GM21381 (cell line): ENCODE results near the gene ZNF217.
"Not testable (repeated sequence)": the region's sequence is repeated elsewhere in the genome, so short reads cannot be mapped to it uniquely, and the experiment has no call there.

ENCODE experiments used
- ATAC-seq: cut with Tn5 transposase; IDR thresholded peaks from one replicate; pipeline ENCODE4 v1.9.1; 2021; ENCODE audit warnings: mild to moderate bottlenecking, moderate library complexity; ENCODE audit not compliant: unreplicated experiment

ZNF217 gene

DNA sequence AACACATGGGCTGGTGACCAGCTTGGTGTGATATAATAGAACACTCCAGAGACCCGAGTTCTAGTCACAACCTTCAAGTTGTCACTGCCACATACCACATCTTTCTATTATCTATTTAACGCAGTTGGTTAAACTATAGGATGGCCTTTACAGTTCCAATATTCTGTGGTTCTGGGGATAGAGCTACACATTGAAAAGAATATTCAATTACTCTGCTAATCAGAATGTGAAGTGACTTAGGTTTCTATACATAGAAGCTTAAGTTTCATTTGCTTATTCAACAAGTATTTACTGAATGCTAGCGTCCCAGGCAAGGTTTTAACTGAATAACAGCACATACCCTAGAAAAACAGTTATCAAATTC, 9.1 kb downstream of the ZNF217 start:
- not testable (repeated sequence) for ATAC-seq

DNA sequence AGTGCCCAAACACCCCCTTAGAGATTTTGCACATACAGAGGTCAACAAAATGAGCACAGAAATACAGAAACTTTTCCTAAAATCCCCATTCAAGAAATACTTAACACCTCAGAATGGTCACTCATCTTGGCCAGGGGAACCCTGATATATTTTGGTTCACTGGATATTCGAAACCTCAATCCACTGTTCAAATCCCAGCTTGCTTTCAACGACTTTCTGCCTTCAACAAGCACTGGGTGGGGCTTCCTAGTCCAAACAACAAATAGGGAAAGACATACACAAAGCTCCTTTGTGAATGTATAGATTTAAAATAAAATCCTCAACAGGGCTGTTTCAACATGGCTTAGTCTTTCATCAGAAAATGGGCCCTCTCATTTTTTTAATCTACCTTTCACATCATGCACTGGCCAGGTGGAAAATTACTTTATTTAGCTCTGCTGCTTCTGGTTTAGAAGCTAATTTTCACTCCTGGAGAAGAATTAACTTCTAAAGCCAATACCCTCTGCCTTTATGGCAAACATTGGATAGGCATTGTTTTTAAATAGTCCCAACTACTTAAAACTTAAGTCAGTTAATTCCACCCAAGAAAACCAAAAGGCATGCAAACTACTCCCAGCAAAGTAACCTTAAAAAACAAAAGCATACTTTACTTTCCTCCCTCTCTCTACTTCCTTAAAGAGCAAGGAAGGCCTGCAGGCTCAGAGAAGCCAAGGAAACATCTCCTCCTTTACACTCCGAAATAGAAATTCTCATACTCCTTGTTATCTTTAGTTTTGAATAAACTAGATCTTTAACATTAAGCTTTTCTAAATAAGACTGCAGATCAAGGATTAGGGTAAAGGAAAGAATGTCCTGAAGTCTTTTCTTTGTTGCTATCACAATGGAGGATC, 9.7 kb downstream of the ZNF217 start:
- ATAC-seq = not testable (repeated sequence)

DNA sequence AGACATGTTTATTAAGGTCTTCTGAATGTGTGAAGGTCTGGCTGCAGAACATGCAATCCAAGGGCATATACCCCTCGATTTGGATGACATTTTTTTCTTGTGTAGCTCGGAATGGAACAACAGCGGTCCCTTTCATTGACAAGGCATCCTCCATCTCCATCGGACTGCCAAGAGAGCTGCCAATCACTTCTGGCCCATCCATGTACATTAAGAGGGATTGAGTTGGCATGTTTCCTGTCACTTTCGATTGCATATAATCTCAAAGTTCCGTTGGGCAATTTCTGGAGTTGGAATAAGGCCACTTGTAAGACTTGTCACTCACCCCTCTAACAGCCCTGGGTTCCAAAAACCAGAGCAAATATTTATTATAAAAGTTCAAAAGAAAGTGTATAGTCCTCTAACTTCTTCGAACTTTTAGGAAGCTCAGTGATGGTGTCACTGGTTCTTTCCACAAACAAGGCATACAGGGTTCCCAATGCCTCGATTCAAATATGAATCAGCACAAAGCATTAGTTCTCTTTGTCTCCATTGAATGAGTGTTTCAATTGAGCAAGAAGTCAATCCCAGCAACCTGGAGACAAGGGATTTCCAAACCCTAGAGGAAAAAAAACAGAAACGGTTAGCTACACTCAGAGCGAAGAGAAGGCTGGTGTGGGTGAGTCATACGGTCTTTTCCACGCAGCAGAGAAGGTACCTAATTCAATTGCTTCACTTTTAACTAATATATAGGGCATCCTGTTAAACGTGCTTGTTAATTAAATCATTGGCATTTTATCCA, 10.9 kb downstream of the ZNF217 start:
- no peak for ATAC-seq

DNA sequence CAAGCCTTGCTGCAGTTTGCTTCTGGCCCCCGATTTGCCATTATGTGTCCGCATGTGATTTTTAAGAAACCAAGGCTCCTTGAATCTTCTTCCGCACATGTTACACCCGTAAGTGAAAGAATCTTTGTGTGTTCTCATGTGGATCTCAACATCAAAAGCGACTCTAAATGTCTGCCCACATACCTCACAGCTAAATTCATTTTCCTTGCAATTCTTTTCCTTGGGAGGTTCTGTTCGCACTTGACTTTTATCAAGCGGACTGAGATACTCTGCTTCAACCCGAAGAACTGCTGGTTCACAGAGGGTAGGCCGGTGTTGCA, 11.4 kb downstream of the ZNF217 start:
- no peak for ATAC-seq

DNA sequence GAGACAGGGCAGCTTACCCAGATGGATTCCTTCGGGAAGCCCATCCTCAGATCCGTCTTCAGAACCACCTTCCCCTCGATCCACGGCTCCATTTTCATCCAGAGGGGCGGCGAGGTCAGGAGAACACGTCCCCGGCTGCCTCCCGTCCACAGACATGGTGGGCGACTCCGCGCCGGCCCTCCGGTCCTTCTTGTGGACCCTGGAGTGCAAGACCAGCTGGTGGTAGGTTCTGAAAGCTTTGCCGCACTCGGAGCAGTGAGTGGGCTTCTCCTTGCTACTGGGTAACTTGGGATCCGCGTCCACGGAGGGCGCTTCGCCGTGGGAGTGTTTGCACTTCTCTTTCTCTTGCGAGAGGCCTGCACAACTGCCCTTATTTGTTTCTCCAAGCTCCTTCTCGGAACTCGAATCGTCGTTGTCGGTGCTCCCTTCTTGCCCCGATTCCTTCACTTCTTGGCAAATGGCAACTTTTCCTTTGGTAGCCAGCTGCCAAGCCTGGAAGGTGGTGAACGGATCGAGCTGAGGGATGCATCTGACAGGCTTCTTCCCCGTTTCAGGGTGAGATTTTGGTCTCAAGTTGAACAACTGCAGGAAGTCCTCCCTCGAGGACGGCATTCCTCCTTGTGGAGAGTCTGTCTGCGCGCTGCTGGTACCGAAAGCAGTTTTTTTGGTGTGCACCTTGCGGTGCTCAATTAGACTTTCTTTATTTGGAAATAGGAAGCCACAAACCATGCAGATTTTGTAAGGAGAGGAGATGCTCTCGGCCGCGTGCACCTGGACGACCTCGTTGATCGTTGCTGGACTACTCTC, 12.0 kb downstream of the ZNF217 start:
- no peak for ATAC-seq

DNA sequence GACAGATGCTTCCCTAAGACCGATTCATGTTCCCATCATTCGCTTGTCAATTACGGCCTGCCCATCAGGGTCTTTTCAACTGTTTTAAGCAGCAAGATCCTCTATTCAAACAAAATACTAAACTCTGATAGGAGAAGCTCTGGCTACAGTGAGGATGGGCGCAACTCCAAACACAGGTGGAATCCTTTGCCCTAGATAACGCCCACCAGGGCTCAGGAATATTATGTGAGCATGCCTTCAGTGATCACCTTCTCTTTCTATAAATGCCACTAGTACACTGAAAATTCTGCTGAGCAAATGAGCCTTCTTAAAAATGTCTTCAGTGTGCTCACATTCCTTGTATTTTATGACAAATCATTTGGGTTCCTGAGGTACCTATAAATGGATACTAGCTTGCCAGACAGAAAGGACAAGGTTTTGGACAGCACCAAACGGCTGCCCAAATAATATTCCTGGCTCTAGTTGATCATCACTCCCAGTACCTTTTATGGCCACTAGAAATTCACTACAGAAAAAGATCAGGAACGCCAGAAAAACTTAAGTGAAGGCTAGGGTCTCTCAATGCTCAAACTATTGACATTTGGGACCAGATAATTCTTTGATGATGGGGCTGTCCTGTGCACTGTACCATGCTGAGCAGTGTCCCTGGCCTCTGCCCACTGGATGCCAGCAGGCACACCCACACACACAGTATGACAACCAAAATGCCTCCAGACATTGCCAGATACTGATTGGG, 13.1 kb downstream of the ZNF217 start:
- no peak for ATAC-seq

DNA sequence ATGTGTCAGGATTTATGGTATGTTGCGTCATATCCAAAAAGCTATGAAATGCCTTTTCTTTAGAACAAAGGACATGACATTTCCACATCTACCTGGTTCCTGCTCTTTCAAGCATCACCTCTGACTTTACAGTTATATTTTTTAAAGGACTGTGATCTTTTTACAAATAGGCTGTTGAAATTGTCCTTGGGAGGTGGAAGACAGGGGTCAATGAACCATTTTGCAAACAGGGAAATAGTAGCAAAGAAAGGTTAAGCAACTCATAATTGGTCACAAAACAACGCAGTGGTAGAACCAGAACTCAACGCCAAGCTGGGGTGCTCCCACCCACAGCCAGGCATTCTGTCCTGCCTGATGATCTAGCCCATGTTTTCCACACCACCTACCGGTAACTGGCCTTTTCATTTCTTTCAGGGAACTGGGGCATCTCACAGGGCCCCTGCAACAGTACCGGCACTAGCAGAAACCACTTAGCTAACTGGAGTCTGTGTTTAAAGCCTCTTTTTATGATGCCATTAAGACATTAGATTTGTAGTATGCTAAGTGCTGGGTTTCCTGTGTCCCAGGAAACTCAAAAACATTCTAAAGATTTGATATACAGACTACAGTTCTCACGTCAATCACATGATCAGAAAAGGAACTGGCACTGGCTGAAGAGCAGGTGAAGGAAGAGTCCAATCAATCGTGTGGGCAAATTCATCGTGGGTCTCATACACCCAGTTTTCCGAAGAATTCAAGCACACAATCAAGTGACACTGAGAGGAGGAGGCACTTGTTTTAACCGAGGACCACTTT, 13.9 kb downstream of the ZNF217 start:
- no peak for ATAC-seq

DNA sequence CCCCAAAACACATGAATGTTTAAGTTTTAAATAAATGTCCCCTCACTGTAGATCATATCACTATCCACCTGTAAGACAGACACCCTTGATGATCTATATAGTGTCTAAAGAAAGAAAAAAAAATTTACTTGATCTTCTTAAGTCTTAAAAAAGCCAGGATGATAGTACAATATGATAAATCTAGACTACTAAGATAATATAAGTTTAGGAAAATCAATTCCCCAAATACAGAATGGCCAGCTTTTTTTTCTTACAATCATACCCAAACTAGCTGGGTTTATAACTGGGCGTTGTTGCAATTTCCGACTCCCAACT, 14.4 kb downstream of the ZNF217 start:
- no peak for ATAC-seq

DNA sequence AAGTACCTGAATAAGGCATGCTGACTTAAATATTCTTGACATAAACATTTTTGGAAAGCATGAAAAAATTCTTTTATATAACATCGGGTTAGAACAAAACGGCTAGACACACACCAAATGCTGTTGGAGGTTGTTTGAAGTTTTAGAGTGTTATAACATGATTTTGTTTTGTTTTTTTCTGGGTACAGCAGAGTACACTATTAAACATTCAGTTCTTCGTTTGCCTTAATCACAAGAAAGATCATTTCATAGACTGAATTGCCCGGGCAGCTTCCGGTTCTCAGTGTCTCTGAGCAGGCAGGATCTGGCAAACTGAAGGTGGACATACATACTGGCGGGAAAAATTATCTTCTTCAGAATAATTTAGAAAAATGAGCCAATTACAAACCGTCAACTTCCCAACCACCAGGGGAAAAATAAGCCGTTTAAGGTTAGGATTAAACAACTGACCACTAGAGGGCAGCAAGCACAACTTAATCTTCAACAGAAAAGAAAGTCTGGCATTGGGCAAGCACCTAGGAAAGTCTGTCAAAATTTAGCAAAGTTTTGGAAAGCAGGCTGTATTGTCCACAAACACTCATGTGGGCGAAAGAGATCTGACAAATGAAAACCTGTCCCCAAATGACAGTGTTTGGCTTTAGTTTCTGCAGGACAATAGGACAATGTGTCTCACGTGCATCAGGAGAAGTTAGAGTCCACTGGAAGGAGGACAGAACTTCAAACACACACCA, 15.0 kb downstream of the ZNF217 start:
- ATAC-seq = no peak

DNA sequence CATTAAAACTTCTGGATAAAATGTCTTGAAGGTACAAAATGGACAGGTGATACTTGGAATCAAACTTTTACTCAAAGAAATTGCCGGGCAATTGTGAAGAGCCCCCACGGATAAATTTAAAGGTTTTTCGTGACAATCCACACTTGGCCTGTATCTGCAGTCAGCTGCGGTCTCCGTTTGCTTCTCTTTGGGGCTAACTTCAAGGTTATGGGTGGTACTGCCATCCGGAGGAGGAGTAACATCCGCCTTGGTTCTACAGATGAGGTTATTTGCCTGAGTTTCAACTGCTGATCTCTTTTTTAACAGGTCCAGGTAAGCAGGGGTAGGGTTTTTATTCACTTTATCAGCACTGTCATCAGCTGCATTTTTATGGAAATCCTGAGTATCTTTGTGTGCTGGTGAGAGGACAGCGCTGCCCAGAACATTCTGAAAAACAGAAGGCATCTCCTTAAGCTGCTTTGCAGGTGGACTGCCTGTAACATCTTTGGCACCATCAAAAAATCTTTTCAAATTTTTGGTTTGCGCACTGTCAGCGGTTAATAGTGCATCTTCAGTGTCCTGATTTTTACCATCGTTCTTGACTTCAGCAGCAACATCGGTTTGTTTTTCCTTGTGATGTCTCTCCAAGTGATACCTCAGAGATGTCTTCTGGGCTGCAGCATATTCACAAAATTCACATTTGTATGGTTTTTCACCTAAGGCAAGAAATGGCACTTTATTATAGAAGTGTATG, 16.9 kb downstream of the ZNF217 start:
- no peak for ATAC-seq

DNA sequence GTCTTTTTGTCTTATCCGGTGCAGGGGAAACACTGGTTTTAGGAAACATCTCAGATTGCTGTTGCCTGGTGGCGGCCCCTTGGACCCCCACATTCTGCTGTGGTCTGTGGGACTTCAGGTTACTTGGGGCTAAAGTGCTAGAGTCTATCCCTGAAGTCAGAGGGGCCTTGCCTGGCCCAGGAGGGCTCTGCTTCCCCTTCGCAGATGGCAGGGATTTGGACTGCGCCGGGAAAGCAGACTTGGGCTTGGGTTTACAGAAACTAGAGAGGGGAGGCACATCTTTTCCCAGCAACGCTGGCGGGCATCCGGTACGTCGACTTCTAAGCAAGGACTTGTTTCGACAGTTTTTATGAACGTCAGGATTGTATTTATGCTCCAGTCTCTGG, 17.5 kb downstream of the ZNF217 start:
- ATAC-seq = no peak

DNA sequence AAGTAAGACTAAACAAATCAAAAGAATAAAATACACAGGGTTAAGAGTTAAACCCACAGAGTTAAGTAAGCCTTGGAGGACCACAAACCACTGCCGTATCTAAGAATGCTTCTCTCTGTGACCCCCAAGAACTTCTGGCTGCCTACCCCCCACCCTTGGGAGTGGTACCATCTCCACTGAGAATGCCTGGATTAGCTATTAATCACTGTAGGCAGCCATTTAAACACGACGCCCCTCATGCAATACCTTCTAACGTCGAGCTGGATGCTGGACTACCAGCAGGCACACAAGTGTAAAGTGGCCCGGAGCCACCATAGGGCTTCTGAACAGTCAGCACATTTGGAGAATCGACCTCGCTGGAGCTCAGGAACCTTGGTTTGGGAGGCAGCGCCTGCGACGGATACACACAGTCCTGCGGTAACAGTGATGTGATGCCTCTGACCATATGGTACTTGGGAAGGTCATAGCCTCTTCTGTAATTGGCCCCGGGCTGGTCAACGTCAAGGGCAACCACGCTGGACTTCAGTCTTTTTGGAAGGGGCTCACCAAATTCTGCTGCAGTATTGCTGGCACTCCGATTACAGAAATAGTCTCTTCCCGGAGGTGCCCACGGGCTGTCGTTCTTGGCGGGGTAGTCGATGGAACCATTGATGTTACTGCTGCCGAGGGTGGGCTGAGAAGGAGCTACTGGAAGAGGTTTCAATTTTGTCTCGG, 18.0 kb downstream of the ZNF217 start:
- no peak for ATAC-seq

DNA sequence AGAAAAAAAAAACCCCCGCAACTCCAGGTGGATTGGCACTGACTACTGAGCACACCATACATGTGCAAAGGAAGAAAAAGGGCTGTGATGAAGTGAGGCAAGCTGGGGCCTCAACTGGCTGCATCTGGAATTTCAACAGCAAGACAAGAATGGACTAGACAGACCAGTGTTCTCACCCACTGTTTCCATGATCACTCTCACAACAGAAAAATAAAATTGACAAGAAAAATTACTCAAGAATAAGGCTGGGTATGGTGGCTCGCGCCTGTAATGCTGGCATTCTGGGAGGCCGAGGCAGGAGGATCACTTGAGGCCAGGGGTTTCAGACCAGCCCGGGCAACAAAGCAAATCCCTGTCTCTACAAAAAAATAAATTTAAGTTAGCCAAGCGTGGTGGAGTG, 18.8 kb downstream of the ZNF217 start:
- ATAC-seq = no peak

DNA sequence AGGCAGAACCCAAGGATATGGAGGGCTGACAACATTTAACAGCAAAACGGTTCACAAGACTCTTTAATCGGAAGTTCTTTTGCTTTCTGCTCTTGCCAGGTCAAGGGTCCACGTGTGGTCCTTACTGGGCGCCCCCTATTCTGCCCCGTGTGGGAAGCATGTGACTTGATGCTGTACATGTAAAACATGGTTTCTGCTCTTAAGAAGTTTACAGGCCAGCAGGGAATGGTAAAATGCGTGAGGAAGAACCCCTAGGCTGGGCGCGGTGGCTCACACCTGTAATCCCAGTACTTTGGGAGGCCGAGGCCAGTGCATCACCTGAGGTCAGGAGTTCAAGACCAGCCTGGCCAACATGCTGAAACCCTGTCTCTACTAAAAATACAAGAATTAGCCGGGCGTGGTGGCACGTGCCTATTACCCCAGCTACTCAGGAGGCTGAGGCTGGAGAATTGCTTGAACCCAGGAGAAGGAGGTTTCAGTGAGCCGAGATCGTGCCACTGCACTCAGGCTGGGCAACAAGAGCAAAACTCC, 19.3 kb downstream of the ZNF217 start:
- no peak for ATAC-seq

DNA sequence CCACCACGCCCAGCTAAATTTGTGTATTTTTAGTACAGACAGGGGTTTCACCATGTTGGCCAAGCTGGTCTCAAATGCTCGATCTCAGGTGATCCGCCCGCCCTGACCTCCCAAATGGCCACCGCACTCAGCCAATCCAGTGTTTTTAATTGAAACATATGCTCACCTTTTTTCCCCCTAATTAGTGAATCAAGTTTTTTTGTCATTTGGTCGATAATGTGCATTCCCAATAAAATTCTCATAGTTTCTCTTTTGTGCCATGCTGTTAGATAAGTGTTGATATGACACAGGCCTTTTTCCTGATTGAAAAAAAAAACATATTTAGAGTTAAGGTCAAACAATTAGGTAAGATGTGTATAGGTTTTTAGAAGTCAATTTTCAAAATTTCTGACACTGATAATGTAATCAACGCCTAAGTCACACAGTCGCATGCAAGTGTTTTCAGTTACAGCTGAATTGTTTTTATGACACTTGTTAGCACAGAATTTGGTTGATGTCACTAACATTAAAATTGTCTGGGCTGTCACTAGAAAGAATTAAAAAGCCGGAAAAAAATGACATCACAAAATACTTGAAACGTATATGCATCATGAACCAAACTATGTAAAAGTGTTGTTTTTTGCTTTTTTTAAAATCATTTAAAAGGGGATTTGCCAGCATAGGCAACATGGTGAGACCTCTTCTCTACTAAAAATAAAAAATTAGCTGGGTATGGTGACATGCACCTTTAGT, 21.9 kb downstream of the ZNF217 start:
- ATAC-seq = no peak

DNA sequence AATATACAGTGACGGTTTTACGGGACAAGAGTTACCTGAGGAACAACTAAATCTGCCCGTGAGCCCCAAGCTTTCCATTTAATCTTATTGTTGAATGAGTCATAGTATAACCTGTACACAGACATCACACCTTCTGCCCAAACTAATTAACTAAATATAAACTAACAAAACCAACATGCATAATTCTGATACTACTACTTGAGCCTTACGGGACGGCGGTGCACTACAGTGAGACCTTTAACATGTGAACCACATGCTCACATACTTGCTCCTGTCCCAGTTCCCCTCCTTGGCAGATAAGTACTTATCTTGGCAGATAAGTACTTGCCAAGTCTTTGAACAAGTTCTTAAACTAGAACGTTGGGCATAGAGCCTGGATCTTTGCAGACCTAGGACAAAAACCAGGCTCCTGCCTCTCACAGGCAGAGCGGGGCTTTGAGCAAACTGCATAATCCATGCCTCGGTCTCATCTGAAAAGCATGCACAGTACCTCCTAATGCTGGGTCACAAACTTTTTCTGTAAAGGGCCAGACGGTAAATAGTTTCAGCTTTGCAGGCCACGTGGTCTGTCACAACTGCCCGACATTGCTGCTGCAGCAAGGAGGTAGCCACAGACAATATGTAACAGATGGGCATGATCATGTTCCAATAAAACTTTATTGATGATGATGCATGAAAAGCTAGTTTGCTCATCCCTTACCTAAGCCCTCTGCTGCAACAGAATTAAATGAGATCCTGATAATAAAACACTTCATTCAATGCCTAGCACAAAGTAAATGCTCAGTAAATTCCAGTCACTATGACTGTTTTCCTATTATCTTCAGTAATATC, 23.0 kb downstream of the ZNF217 start:
- no peak for ATAC-seq
